Aorta (tissue), 5 donors: Measurements from ENCODE around the gene FAM131A. TPM values are rescaled to one million over a fixed set of nuclear protein-coding genes. Genes with fewer than 3 reads are reported as not detected.

Experiments used
- ATAC-seq: fragments of 200-7000 bp; cut with Tn5 transposase; one replicate; pipeline ENCODE4 v1.9.1; 2022; ENCODE audit warnings: moderate library complexity; ENCODE audit not compliant: low FRiP score
- DNase-seq, 2 donors: peaks; one replicate each; pipeline ENCODE4 v3.0.0-alpha.2; 2020
- H3K27ac ChIP-seq, 2 donors: one replicate each; pipeline ENCODE4 v1.5.1; 2013; ENCODE audit warnings: low read length in 2 of 2, mild to moderate bottlenecking in 2 of 2, moderate library complexity in 2 of 2, control low read depth in 1 of 2, inconsistent platforms in 1 of 2, low read depth in 1 of 2
- H3K27me3 ChIP-seq, 2 donors: one replicate each; pipeline ENCODE4 v1.6.1; 2013; ENCODE audit warnings: control low read depth in 1 of 2, low read length in 1 of 2, mild to moderate bottlenecking in 1 of 2, moderate library complexity in 1 of 2; ENCODE audit not compliant: insufficient read depth in 2 of 2, control insufficient read depth in 1 of 2
- H3K36me3 ChIP-seq, 2 donors: one replicate each; pipeline ENCODE4 v1.6.1; 2013; ENCODE audit warnings: control low read depth in 1 of 2, low read length in 1 of 2, mild to moderate bottlenecking in 1 of 2; ENCODE audit not compliant: insufficient read depth in 2 of 2, control insufficient read depth in 1 of 2
- H3K4me1 ChIP-seq, 2 donors: one replicate each; pipeline ENCODE4 v1.6.1; 2013; ENCODE audit warnings: low read length in 2 of 2, control low read depth in 1 of 2, mild to moderate bottlenecking in 1 of 2, moderate library complexity in 1 of 2; ENCODE audit not compliant: insufficient read depth in 2 of 2, control insufficient read depth in 1 of 2
- H3K4me3 ChIP-seq, 2 donors: one replicate each; pipeline ENCODE4 v1.5.1; 2013; ENCODE audit warnings: low read length in 2 of 2, control low read depth in 1 of 2, mild to moderate bottlenecking in 1 of 2
- H3K9me3 ChIP-seq: one replicate; pipeline ENCODE4 v1.6.1; 2013; ENCODE audit warnings: mild to moderate bottlenecking, low read length; ENCODE audit not compliant: control insufficient read depth
- WGBS, 2 donors: extraction: QIAGEN DNeasy Blood & Tissue Kit; methylation state at CpG; one replicate each; pipeline ENCODE4 v1.1.7; 2013; 5-methylcytosine and 5-hydroxymethylcytosine counted together
- intact Hi-C, 2 donors: fragments of 100-400 bp; cut with DNase I; formaldehyde crosslinking; loops; one replicate each; pipeline versions ENCODE4 v1.14.2 to v1.15.0; 2022
- polyA plus RNA-seq, 2 donors: library from polyadenylated mRNA; stranded (reverse); fragments of 200-250 nt; gene quantifications; one replicate each; pipeline ENCODE4 v1.2.3, GENCODE V29; 2013
- total RNA-seq, 2 donors: library from RNA; stranded (reverse); fragmentation: NEBNext Ultra II Directional; extraction: Animal tissue kit (Norgen Biotek cat#: 25700); gene quantifications; one replicate each; pipeline ENCODE4 v1.2.1, GENCODE V29; 2021
- donor health status: healthy with polysubstance abuse.
- donor health status: Bipolar disorder and iron deficiency.
- donor health status: DM: no; HTN: no; CAD: no.
- donor health status: DM: no; HTN: no; CAD: no.
- donor health status: DM: yes; HTN: yes; CAD: no.

FAM131A gene
- total and polyA plus RNA-seq, 4 donors: 10.6 to 40.6 (median 27.7) TPM

GRCh38 chr3:184322731-184323487, 14.5 kb upstream of the FAM131A start:
- H3K27ac ChIP-seq: no peak overlapping the region
- intact Hi-C loops: no loop called here
- WGBS, 2 donors: 83 to 86% methylated on average over 20 of the region's 20 CpGs
- H3K36me3 ChIP-seq: peaks cover 5 to 39% of the 10 kb centered on the region in 2 donors
- H3K27me3 ChIP-seq: no peaks in the 10 kb centered on the region
- H3K9me3 ChIP-seq: no peaks in the 10 kb centered on the region
- no peak overlapping the region for H3K4me3 ChIP-seq
- ATAC-seq (peak; percentile 63), DNase-seq (peak in 1 of 2 donors; percentile 66)
- no peaks in the 10 kb centered on the region for H3K4me1 ChIP-seq

DNA sequence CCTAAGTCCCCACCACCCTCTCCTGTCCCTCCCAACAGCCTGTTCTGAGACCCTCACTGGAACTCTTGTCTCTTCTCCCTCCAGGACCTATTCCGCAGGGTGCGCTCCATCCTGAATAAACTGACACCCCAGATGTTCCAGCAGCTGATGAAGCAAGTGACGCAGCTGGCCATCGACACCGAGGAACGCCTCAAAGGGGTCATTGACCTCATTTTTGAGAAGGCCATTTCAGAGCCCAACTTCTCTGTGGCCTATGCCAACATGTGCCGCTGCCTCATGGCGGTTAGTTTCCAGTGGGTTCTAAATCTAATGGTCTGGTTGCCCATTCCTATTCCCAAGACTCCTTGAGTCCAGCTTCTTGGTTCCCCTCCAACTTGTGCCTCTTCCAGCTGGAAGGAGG, 13.7 kb upstream of the FAM131A start:
- no peak overlapping the region for H3K27ac ChIP-seq
- 76 to 77% methylated on average over 8 of the region's 8 CpGs for WGBS, 2 donors
- no peaks in the 10 kb centered on the region for H3K4me1 ChIP-seq
- H3K9me3 ChIP-seq: no peaks in the 10 kb centered on the region
- peaks cover 5 to 43% of the 10 kb centered on the region in 2 donors for H3K36me3 ChIP-seq
- H3K4me3 ChIP-seq: no peak overlapping the region
- ATAC-seq (peak; percentile 2), DNase-seq (no peak)
- H3K27me3 ChIP-seq: no peaks in the 10 kb centered on the region
- intact Hi-C loops: no loop called here

GRCh38 chr3:184325269-184325668, 12.1 kb upstream of the FAM131A start:
- Histone ChIP-seq H3K4me1 (no peaks in the 10 kb centered on the region), H3K36me3 (peaks cover 5 to 46% of the 10 kb centered on the region in 2 donors), H3K4me3 (no peak overlapping the region), H3K9me3 (no peaks in the 10 kb centered on the region), H3K27ac (no peak overlapping the region), H3K27me3 (no peaks in the 10 kb centered on the region)
- WGBS, 2 donors: 86 to 87% methylated on average over 13 of the region's 13 CpGs
- intact Hi-C loops: no loop called here
- ATAC-seq: no peak
- no peak for DNase-seq

DNA sequence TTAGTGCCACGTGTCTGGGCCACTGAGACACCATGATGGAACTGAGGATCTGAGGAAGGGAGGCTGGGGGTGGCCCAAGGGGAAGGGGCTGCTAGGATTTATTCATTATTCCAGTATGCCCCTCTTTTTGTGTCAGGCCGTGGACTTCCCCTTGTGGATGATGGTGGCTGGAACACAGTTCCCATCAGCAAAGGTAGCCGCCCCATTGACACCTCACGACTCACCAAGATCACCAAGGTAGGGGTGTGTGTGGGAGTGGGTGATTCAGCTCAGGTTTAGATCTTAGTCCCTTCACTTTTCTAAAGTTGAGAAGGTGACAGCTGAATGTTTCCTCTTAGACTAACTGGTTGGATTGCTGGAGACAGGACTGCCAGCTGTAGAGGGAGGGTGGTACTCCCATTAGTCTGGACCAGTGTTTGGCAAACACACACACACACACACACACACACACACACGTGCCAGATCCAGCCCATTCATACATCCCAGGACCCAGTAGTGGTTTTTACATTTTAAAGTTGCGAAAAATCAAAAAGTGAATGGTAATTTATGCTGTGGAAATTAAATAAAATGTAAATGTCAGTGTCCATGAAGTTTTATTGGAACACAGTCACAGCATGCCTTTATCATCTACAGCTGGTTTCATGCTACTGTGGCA, 11.6 kb upstream of the FAM131A start:
- Histone ChIP-seq H3K9me3 (no peaks in the 10 kb centered on the region), H3K27ac (no peak overlapping the region), H3K4me3 (no peak overlapping the region), H3K36me3 (peaks cover 5 to 46% of the 10 kb centered on the region in 2 donors), H3K27me3 (no peaks in the 10 kb centered on the region), H3K4me1 (no peaks in the 10 kb centered on the region)
- 71 to 78% methylated on average over 6 of the region's 6 CpGs for WGBS, 2 donors
- no peak for DNase-seq
- intact Hi-C loops: no loop called here
- no peak for ATAC-seq

DNA sequence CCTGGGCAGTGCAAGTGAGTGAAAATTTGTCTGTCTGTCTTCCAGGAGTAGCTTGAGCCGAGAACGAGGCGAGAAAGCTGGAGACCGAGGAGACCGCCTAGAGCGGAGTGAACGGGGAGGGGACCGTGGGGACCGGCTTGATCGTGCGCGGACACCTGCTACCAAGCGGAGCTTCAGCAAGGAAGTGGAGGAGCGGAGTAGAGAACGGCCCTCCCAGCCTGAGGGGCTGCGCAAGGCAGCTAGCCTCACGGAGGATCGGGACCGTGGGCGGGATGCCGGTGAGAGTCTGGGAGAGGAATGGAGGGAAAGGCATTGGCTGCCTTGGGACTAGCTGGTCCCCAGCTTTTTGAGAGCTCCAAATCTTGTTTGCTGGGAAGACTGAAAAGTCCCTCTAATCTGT, 10.2 kb upstream of the FAM131A start:
- Histone ChIP-seq H3K9me3 (no peaks in the 10 kb centered on the region), H3K27me3 (no peaks in the 10 kb centered on the region), H3K36me3 (peaks cover 10 to 42% of the 10 kb centered on the region in 2 donors), H3K4me1 (no peaks in the 10 kb centered on the region), H3K27ac (no peak overlapping the region), H3K4me3 (no peak overlapping the region)
- ATAC-seq (no peak), DNase-seq (no peak)
- 91 to 93% methylated on average over 21 of the region's 21 CpGs for WGBS, 2 donors
- intact Hi-C loops: no loop called here

- Histone ChIP-seq H3K4me1 (no peaks in the 10 kb centered on the region), H3K27me3 (no peaks in the 10 kb centered on the region), H3K36me3 (peaks cover 14 to 32% of the 10 kb centered on the region in 2 donors), H3K27ac (no peak overlapping the region), H3K4me3 (no peak overlapping the region), H3K9me3 (no peaks in the 10 kb centered on the region)
- intact Hi-C loops: no loop called here
- WGBS, 2 donors: 56 to 66% methylated on average over 3 of the region's 3 CpGs
- no peak for ATAC-seq
- DNase-seq: no peak
These were observed 8.9 kb upstream of the FAM131A start for GRCh38 chr3:184328516-184328915.

GRCh38 chr3:184332370-184333090, 4.9 kb upstream of the FAM131A start:
- H3K27me3 ChIP-seq: no peaks in the 10 kb centered on the region
- 54 to 60% methylated on average over 10 of the region's 10 CpGs for WGBS, 2 donors
- no peak for ATAC-seq

GRCh38 chr3:184333190-184333589, 4.2 kb upstream of the FAM131A start:
- H3K4me1 ChIP-seq: no peaks in the 10 kb centered on the region
- DNase-seq (no peak), ATAC-seq (no peak)
- H3K36me3 ChIP-seq: peaks cover 8% of the 10 kb centered on the region in 2 donors
- intact Hi-C loops: no loop called here
- no peak overlapping the region for H3K4me3 ChIP-seq
- peak overlapping the region in 1 of 2 donors; percentile 12 for H3K27ac ChIP-seq
- no peaks in the 10 kb centered on the region for H3K27me3 ChIP-seq
- no peaks in the 10 kb centered on the region for H3K9me3 ChIP-seq
- WGBS, 2 donors: 76 to 78% methylated on average over 6 of the region's 6 CpGs

More at GRCh38 chr3:184332370-184333090, 4.9 kb upstream of the FAM131A start:
- Histone ChIP-seq H3K27ac (no peak overlapping the region), H3K9me3 (no peaks in the 10 kb centered on the region), H3K4me3 (no peak overlapping the region), H3K36me3 (peaks cover 8 to 10% of the 10 kb centered on the region in 2 donors), H3K4me1 (no peaks in the 10 kb centered on the region)
- DNase-seq: peak in 1 of 2 donors; percentile 65
- intact Hi-C loops: no loop called here
